DND-41 (cell line): ENCODE measurements around the gene CELF5.

Source experiments
- CTCF ChIP-seq: IDR thresholded peaks from 2 replicates; pipeline ENCODE4 v1.5.1; 2012; ENCODE audit warnings: borderline replicate concordance, low read length, moderate library complexity, mild to moderate bottlenecking; ENCODE audit not compliant: poor library complexity, severe bottlenecking; ENCODE audit errors: extremely low read depth
- EZH2 ChIP-seq: IDR thresholded peaks from 3 replicates; pipeline ENCODE4 v1.6.1; 2012; ENCODE audit warnings: borderline replicate concordance, low read depth, mild to moderate bottlenecking, moderate library complexity, low read length, inconsistent platforms; ENCODE audit not compliant: severe bottlenecking

- no peak for TF ChIP-seq CTCF
- no peak for TF ChIP-seq EZH2
These were observed 53.2 kb downstream of the CELF5 start for GRCh38 chr19:3277649-3278048.
